NCI-H1694 treated with DMSO at 0.1 percent for 48 hours (cell line): ENCODE results near the gene TMOD1.
"Not testable (repeated sequence)": the region's sequence is repeated elsewhere in the genome, so short reads cannot be mapped to it uniquely, and the experiment has no call there.

Source experiments
- DNase-seq: peaks from one replicate; lab custom pipeline; 2025; lab: John Stamatoyannopoulos, UW

The TMOD1 gene

DNA sequence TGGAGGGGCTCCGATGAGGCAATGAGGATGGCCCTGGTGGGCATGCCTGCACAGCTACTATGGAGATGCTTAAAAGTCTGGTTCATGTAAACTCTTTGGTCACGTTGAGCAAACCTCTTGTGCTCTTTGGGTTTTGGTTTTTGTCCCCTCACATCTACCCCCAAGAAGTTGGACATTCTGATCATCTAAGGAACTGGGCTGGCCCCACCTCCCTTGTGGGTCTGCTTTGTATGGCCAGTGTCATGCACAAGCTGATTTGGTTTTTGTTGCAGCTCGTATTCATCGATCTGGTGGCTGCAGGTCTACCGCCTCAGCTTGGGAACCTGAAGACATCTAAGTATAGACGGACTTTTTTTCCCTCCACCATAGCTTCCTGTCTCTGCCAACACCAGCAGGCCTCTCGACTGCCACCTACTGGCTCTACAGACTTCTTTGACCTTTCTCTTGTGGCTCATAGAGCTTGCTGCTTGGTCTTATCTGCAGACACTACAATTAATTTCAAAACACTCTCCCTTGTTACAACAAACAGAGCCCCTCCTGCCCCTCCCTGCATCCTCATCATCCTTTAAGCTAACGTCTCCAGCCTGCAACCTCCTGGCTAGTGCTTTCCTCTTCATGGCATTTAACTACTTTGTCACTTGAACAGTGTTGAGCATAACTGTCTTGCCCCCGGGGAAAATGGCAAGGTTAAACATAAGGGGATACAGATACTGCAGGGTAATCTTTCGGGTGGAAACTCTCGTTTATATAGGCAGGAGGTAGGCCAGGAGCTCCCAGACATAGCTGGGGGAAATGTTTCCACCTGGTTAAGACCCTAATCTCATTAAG lies 97.2 kb downstream of the TMOD1 start:
- DNase-seq, result peak; percentile 71

DNA sequence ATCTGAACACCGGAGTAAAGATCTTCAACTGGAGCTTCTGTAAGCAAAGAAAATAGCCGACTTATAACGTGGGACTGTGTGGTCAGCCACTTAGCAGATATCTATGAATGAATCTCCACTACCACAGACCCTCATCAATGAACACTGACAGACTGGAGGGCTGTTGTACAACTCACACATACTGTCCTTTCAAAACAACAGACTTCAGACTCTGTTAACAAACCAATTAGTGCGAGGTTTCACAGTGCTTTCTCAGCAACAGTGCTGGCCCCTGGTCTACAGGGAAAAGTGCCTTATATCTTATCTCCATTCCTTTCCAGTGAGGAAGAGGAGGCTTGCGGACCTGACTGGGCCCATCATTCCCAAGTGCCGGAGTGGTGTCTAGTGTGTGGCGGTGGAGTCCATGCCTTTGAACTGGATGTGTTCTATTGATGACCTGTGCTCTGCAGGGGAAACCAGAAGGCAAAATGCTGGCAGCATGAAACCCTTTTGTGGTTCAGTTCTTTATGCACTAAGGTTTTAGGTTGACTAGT lies 97.9 kb downstream of the TMOD1 start:
- no peak for DNase-seq

- no peak for DNase-seq
Observed at GRCh38 chr9:97600531-97601227, 99.2 kb downstream of the TMOD1 start.

DNA sequence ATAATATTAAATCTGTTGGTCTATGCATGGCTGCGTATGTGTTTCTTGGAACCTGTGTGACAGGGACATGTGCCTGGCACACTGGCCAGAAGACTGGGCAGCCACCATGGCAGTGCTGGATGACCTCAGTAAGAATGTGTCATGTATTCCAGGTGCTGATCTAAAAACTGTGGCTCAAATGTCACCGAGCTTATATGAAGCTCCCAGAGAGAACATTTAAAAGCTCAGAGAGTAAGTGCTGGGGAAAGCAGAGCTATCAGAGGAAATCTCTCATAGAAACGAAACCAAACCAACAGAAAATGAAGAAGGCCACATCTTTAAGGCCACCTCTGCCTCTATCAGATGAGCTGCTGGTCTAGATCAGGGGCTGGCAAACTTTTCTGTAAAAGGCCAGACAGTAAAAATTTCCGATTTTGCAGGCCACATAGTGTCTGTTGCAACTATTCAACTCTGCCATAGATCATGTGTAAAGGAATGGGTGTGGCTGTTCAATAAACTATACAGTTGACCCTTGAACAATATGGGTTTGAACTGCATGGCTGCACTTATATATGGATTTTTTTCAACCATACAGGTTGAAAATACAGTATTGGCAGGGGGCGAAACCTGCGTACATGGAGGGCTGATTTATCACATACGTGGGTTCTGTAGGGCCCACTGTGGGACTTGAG lies 99.9 kb downstream of the TMOD1 start:
- no peak for DNase-seq

GRCh38 chr9:97602430-97602829 lies 101.0 kb downstream of the TMOD1 start:
- no peak for DNase-seq

DNA sequence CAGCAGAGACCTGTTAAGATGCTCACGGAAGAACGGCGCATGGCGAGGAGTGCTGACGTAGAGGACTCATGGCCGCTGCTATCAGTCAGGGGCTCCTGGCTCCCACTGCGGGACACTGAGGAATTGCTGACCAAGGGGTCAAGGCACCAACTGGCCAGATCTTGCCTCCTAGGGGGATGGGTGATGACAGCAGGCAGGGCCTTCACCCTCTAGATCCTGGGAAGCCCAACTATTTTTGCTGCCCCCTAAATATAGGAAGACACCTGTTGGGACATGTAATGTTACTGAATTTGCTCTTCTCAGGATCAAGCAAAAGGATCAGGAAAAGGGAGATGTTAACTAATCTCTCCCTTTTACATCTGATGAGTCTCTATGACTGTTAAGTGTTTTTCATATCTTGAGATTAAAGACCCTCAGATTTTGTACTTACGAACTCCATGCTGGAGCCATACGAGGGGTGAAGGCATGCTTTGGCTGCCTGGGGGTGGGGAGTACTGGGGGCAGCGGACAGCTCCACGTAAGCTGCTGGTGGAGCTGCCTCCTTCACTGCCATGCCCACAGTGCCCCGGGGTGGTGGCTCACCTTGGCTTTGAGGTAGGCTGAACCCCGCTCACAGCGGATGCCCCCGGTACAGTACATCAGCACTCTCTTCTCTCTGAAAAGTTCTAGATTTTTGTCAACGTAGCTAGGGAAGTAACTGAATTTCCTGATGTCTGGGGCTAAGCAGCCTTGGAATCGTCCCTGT lies 103.6 kb downstream of the TMOD1 start:
- DNase-seq, result no peak

DNA sequence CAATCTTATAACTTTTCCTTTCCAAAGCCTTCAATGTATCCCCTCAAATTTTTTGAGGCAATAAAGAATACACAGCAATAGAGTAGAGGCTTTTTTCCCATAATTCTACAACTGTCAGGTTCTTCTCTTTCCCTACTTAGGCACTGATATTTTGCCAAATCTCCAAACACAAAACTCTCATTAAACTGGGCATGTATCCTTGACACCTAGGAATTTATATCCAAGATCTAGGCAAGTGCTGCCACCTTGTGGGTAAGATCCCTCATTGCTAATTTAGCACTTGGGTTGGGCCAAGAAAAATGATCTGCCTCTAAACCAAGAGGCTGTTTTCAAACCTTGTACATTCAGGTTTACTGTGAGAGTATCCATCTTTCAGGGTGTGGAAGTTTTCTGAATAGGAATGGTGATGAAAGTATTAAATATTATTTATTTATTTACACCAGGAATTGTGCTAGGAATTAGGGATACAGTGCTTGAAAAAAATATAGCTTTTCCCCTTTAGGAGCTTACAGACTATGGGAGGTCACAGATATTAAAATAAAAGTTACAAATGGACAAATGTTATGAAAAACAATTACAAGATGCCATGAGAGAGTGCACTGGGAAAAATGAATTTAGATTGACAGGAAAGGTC lies 114.1 kb downstream of the TMOD1 start:
- peak; percentile 21 for DNase-seq

DNA sequence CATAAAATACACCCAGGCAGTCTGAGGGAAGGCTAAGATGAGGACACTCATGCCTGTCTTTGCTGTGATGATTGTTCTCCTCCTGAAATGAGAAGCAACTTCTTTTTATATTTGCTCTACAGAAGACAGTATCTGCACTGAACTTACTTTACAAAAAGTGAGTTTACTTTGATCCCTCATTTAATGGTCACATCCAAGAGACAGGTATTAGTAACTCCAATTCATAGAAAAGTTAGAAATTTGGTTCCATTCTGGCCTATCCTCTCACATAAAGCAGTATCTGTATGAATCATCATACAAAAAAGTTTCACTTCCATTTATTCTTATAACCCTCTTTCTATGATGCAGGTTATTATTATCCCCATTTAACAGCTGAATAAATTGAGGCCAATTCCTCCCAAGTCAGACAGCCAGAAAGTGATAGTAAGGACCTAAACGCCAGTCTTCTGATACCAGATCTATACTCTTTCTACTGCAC lies 116.5 kb downstream of the TMOD1 start:
- no peak for DNase-seq

DNA sequence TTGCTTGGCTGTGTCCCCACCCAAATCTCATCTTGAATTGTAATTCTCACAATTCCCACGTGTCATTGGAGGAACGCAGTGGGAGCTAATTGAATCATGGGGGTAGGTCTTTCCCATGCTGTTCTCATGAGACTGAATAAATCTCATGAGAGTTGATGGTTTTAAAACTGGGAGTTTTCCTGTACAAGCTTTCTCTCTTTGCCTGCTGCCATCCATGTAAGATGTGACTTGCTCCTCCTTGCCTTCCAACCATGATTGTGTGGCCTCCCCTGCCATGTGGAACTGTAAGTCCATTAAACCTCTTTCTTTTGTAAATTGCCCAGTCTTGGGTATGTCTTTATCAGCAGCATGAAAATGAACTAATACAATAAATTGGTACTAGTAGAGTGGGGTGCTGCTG lies 118.6 kb downstream of the TMOD1 start:
- DNase-seq, result not testable (repeated sequence)

DNA sequence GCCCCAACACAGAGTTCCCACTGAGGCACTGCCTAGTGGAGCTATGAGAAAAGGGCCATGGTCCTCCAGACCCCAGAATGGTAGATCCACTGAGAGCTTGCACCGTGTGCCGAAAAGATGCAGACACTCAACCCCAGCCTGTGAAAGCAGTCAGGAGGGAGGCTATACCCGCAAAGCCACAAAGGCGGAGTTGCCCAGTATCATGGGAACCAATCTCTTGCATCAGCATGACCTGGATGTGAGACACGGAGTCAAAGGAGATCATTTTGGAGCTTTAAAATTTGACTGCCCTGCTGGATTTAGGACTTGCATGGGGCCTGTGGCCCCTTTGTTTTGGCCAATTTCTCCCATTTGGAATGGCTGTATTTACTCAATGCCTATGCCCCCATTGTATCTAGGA lies 121.0 kb downstream of the TMOD1 start:
- not testable (repeated sequence) for DNase-seq

DNA sequence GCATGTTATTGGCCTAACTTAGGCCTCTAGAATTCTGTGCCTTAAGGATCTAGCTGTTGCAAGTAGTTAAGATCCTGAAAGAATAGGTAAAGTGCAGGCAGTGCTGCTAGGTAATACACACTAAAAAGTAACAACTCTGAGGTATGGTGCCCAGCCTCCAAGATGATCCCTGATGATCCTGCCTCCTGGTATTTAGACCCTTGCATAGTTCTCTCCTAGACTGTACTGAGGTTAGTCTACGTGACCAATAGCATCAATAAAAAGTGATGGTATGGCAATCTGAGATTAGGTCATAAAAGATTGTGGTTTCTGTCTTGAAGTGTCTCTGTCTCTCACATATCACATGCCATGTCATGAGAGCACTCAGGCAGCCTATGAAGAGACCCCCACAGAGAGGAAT lies 122.5 kb downstream of the TMOD1 start:
- no peak for DNase-seq

- no peak for DNase-seq
Observed at GRCh38 chr9:97625620-97626019, 124.2 kb downstream of the TMOD1 start.

GRCh38 chr9:97627624-97628023 lies 126.2 kb downstream of the TMOD1 start:
- no peak for DNase-seq

- no peak for DNase-seq
Observed at GRCh38 chr9:97628668-97629067, 127.2 kb downstream of the TMOD1 start.

- no peak for DNase-seq
Observed at GRCh38 chr9:97629156-97629555, 127.7 kb downstream of the TMOD1 start.

- no peak for DNase-seq
Observed at GRCh38 chr9:97630591-97630990, 129.1 kb downstream of the TMOD1 start.

DNA sequence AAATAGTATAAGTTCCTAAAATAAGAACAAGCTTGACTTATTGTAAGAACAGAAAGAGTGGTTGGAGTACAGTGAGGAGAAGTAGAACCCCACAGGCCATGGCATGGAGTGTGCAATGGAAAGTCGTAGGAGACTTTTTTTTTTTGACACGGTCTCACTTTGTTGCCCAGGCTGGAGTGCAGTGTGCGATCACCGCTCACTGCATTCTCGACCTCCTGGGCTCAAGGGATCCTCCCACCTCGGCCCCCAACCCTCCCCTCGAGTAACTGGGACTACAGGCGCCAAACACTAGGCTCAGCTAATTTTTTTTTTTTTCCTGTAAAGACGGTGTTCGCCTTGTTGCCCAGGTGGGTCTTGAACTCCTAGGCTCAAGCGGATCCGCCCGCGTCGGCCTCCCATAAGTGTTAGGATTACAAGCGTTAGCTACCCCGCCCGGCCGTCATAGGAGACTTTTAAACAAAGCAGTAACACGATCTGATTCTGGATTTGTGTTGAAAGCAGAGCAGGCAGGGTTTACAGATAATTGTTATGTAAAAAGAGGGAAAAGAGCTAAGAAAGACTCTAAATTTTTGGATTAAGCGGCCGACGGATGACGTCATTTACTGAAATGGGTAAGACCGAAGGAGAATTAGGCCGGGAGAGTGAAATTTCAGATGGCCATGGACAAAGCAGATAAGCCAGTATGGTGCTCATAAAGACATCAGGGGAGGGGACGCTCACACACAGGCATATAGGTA lies 130.9 kb downstream of the TMOD1 start:
- peak; percentile 87 for DNase-seq

GRCh38 chr9:97632985-97633858 lies 131.8 kb downstream of the TMOD1 start, which contains the start of the genes NCBP1 and TSTD2:
TSS of gene NCBP1 (plus strand) at chr9:97633821. CDS start at chr9:97633882, 61 bp downstream.
TSS of gene TSTD2 (minus strand) at chr9:97633368. CDS start at chr9:97627562, 5,806 bp downstream.
- peak; percentile 93 for DNase-seq

- DNase-seq, result peak; percentile 5
Observed at GRCh38 chr9:97633859-97634490, 132.5 kb downstream of the TMOD1 start.
